Fibroblast of peridontal ligament (primary cell): ENCODE data around the gene TMEM196.
"Not testable (repeated sequence)": the region's sequence is repeated elsewhere in the genome, so short reads cannot be mapped to it uniquely, and the experiment has no call there.

Experiments
- DNase-seq: peaks from one replicate; pipeline ENCODE4 v3.0.0-alpha.2; 2010; ENCODE audit errors: extremely low read depth

TMEM196 gene

GRCh38 chr7:19707240-19707639 lies 66.2 kb downstream of the TMEM196 start:
- DNase-seq = peak; percentile 28

GRCh38 chr7:19705663-19706062 lies 67.8 kb downstream of the TMEM196 start:
- no peak for DNase-seq

- no peak for DNase-seq
Measured at GRCh38 chr7:19701471-19701870, 71.9 kb downstream of the TMEM196 start.

GRCh38 chr7:19700936-19701335 lies 72.5 kb downstream of the TMEM196 start:
- DNase-seq = no peak

- DNase-seq = no peak
Measured at GRCh38 chr7:19698331-19698730, 75.1 kb downstream of the TMEM196 start.

- no peak for DNase-seq
Measured at GRCh38 chr7:19696926-19697325, 76.5 kb downstream of the TMEM196 start.

GRCh38 chr7:19692111-19692828 lies 81.1 kb downstream of the TMEM196 start:
- no peak for DNase-seq

GRCh38 chr7:19690736-19691135 lies 82.7 kb downstream of the TMEM196 start:
- peak; percentile 7 for DNase-seq

GRCh38 chr7:19689130-19689529 lies 84.3 kb downstream of the TMEM196 start:
- DNase-seq = not testable (repeated sequence)

- no peak for DNase-seq
Measured at GRCh38 chr7:19681596-19681995, 91.8 kb downstream of the TMEM196 start.

GRCh38 chr7:19677180-19677579 lies 96.2 kb downstream of the TMEM196 start:
- no peak for DNase-seq

GRCh38 chr7:19675816-19676215 lies 97.6 kb downstream of the TMEM196 start:
- DNase-seq = no peak

GRCh38 chr7:19674266-19674960 lies 99.0 kb downstream of the TMEM196 start:
- peak; percentile 71 for DNase-seq

GRCh38 chr7:19670806-19671205 lies 102.6 kb downstream of the TMEM196 start:
- peak; percentile 12 for DNase-seq
